Prostate gland (tissue), 2 donors: ENCODE measurements around the gene ESYT2.

Source experiments
- POLR2A ChIP-seq: fragments of 450-650 bp; IDR thresholded peaks from one replicate; pipeline ENCODE4 v1.6.1; 2016; ENCODE audit warnings: antibody characterized with exemption, mild to moderate bottlenecking
- POLR2AphosphoS5 ChIP-seq: sonication (generic); formaldehyde crosslinking; IDR thresholded peaks from one replicate; pipeline ENCODE4 v1.6.1; 2017; ENCODE audit warnings: antibody characterized with exemption
- TF ChIP-seq, protein P1 (sequence below), 4 experiments: fragments of 200-600 bp in 2 of 4; fragments of 450-650 bp in 2 of 4; sonication (generic) in 2 of 4; IDR thresholded peaks; 1 replicate in 3 of 4; 2 replicates in 1 of 4; pipeline ENCODE4 v1.5.1; 2016 to 2019; ENCODE audit warnings: antibody characterized with exemption in 4 of 4, mild to moderate bottlenecking in 2 of 4, moderate library complexity in 2 of 4

DNA sequence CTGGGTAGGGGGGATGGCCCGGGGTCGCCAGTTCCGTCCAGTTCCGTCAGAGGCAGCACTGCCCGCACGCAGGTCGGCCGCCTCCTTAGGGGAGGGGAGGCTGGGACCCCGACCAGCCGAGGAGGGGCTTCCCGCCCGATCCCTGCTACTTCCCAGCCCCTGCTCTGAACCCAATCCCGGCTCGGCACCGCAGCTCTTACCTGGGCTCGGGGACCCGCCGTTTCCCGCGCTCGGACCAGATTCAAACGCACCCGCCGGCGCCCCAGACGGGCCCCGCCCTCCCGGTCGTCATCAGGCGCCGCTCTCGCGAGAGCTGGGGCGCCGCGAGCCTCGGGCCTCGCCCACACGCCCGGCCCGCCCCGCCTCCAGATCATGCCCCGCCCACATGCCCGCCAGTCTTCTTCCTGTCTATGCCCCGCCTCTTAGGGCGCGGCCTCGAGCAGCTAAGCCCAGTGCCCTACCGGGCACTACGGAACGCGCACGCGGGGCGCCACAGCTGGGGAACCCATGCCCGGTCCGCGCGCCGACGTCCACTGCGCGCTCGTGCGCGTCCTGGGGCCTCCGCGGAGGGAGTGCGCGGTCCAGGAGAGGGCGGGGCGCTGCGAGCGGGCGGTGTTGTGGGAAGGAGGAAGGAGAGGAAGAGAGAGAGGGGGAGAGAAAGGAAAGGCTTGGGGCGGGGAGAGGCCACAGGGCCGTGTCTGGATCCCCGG lies 124.6 kb downstream of the ESYT2 start, which contains the start of gene NCAPG2:
- TF ChIP-seq, protein P1, sequence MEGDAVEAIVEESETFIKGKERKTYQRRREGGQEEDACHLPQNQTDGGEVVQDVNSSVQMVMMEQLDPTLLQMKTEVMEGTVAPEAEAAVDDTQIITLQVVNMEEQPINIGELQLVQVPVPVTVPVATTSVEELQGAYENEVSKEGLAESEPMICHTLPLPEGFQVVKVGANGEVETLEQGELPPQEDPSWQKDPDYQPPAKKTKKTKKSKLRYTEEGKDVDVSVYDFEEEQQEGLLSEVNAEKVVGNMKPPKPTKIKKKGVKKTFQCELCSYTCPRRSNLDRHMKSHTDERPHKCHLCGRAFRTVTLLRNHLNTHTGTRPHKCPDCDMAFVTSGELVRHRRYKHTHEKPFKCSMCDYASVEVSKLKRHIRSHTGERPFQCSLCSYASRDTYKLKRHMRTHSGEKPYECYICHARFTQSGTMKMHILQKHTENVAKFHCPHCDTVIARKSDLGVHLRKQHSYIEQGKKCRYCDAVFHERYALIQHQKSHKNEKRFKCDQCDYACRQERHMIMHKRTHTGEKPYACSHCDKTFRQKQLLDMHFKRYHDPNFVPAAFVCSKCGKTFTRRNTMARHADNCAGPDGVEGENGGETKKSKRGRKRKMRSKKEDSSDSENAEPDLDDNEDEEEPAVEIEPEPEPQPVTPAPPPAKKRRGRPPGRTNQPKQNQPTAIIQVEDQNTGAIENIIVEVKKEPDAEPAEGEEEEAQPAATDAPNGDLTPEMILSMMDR (IDR thresholded peaks at IDR 0.05), result peak; percentile 30 to 73 (median 52)
- peak; percentile 96 for TF ChIP-seq POLR2AphosphoS5
- TF ChIP-seq POLR2A, result peak; percentile 99
